VCaP (cell line): ENCODE results near the gene ZNF777.
"Not testable (repeated sequence)": the region's sequence is repeated elsewhere in the genome, so short reads cannot be mapped to it uniquely, and the experiment has no call there.

Experiments
- H3K27ac ChIP-seq: fragments of 450-650 bp; 2 replicates; pipeline ENCODE4 v1.5.1; 2017
- CTCF ChIP-seq: fragments of 450-650 bp; conservative IDR thresholded peaks from 2 replicates; pipeline ENCODE4 v1.5.1; 2017; ENCODE audit warnings: mild to moderate bottlenecking, moderate library complexity

Gene ZNF777

GRCh38 chr7:149404825-149405224 is 56.0 kb downstream of the ZNF777 start:
- TF ChIP-seq CTCF = no peak
- no peak overlapping the region for H3K27ac ChIP-seq

DNA sequence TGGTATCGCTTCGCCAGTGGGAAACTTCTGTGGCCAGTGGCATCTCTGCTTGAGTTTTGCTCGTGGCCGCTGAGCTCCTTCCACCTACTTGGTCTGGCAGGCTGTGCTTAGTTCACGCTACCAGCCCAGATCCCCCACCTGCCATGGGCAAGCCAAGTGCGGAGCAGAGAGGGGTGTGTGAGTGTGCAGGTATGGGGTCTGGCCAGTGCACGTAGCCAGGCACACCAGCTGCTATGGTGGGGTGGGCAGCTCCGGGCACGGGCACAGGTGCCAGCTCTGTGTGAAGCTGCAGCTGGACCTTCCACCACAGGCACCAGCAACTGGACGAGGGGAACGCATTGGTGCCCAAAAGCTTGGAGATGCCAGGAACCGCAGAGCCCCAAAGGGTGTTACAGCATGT is 56.5 kb downstream of the ZNF777 start:
- TF ChIP-seq CTCF = no peak
- no peak overlapping the region for H3K27ac ChIP-seq

- TF ChIP-seq CTCF = no peak
- H3K27ac ChIP-seq = no peak overlapping the region
Measured at GRCh38 chr7:149398195-149398820, 62.6 kb downstream of the ZNF777 start.

GRCh38 chr7:149397470-149398043 is 63.3 kb downstream of the ZNF777 start:
- H3K27ac ChIP-seq = no peak overlapping the region
- TF ChIP-seq CTCF = no peak

DNA sequence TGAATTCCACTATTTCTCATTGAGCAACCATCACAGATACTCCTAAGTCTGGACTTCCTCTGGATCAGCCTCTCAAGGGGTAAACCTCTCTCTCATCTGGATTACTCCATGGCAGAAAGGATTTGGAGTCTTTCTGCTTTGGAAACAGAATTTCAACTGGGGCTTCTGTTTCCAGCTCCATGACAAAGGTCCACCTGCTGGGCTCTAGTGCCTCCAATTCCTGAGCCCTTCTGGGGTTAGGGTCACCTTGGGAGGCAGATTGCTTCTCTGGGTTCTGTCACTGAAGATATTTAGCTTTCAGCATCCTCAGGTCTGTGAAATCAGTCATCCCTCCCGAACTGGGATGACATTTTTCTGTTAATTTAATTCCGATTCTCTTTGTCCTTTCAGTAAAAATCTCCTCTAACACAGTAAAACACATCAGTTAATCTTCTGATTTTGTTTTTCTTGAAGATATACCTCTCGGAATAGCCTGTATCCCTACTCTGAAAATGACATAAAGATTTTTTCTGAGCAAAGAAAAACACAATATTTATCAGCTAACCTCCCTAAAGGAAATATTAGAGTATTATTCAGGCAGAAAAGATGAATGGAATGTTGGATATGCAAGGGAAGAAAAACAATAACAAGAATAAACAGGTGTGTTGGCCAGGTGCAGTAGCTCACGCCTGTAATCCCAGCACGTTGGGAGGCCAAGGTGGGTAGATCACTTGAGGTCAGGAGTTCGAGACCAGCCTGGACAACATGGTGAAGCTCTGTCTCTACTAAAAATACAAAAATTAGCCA is 72.1 kb downstream of the ZNF777 start:
- H3K27ac ChIP-seq = not testable (repeated sequence)

DNA sequence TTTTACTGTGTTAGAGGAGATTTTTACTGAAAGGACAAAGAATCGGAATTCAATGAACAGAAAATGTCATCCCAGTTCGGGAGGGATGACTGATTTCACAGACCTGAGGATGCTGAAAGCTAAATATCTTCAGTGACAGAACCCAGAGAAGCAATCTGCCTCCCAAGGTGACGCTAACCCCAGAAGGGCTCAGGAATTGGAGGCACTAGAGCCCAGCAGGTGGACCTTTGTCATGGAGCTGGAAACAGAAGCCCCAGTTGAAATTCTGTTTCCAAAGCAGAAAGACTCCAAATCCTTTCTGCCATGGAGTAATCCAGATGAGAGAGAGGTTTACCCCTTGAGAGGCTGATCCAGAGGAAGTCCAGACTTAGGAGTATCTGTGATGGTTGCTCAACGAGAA is 74.3 kb downstream of the ZNF777 start:
- H3K27ac ChIP-seq = not testable (repeated sequence)

GRCh38 chr7:149385195-149385950 is 75.5 kb downstream of the ZNF777 start:
- H3K27ac ChIP-seq = no peak overlapping the region

More at GRCh38 chr7:149385195-149385950, 75.5 kb downstream of the ZNF777 start:
- no peak for TF ChIP-seq CTCF
